K562 (cell line): ENCODE measurements around the gene NEIL1. TPM values are rescaled to one million over a fixed set of nuclear protein-coding genes. Genes with fewer than 3 reads are reported as not detected.
A peak's percentile ranks its signal among the peaks of the same experiment; 100 is the strongest.

Experiments
- ATAC-seq: fragments of 200-7000 bp; cut with Tn5 transposase; 3 replicates; pipeline ENCODE4 v1.9.1; 2020; ENCODE audit warnings: moderate library complexity
- BruUV-seq: library from RNA; stranded (reverse); fragments of 400-500 nt; replicated peaks from 2 replicates; lab custom pipeline; 2021; lab: Mats Ljungman, UMichigan
- CTCF ChIA-PET: fragments of 300-600 bp; formaldehyde crosslinking; extraction: SDS; loops from one replicate; lab custom pipeline; 2021; ENCODE audit warnings: low intra/inter-chr PET ratio; lab: Yijun Ruan, JAX
- POLR2A ChIA-PET: fragments of 300-600, 350-650 bp; sonication (Branson Sonifier 250); formaldehyde crosslinking; extraction: SDS; loops from one replicate; lab custom pipeline; 2021; ENCODE audit warnings: antibody characterized with exemption, inconsistent platforms; lab: Yijun Ruan, JAX
- DNase-seq, 4 experiments: peaks; one replicate each; pipeline versions ENCODE4 v3.0.0 to v3.0.0-alpha.2; 2011 to 2018; ENCODE audit warnings: low spot score in 3 of 4, mixed read lengths in 3 of 4; ENCODE audit errors: extremely low read depth in 1 of 4
- FAIRE-seq: peaks from 2 replicates; lab custom pipeline; 2011; peaks lifted over from hg19 to GRCh38; lab: Jason Lieb, UNC
- H2AFZ ChIP-seq: 2 replicates; pipeline ENCODE4 v1.6.0; 2011; ENCODE audit warnings: low read depth, low read length, control low read depth, inconsistent platforms
- H3K27ac ChIP-seq: fragments of 200-600 bp; 3 replicates; pipeline ENCODE4 v1.8.0; 2011; ENCODE audit warnings: low read depth, mild to moderate bottlenecking, control low read depth, inconsistent platforms, low read length, moderate library complexity, mixed read lengths; ENCODE audit errors: extremely low read depth
- H3K27me3 ChIP-seq, 2 experiments: fragments of 300-600 bp in 1 of 2; 2 replicates in 1 of 2; 3 replicates in 1 of 2; pipeline versions ENCODE4 v1.6.0 to v1.8.0; 2011; ENCODE audit warnings: inconsistent platforms in 2 of 2, low read length in 2 of 2, mild to moderate bottlenecking in 1 of 2, mixed read lengths in 1 of 2, moderate library complexity in 1 of 2; ENCODE audit not compliant: control insufficient read depth in 2 of 2, insufficient read depth in 2 of 2
- H3K36me3 ChIP-seq: fragments of 300-600 bp; 3 replicates; pipeline ENCODE4 v1.8.0; 2011; ENCODE audit warnings: mild to moderate bottlenecking, low read length, inconsistent platforms; ENCODE audit not compliant: control insufficient read depth, insufficient read depth
- H3K4me1 ChIP-seq, 2 experiments: fragments of 200-600 bp in 1 of 2; replicated peaks in 1 of 2; 2 replicates in 1 of 2; 3 replicates in 1 of 2; pipeline versions ENCODE4 v1.5.1 to v1.8.0; 2011; ENCODE audit warnings: inconsistent platforms in 2 of 2, low read length in 2 of 2, mild to moderate bottlenecking in 1 of 2, mixed read lengths in 1 of 2, moderate library complexity in 1 of 2; ENCODE audit not compliant: control insufficient read depth in 2 of 2, insufficient read depth in 2 of 2
- H3K4me2 ChIP-seq: 2 replicates; pipeline ENCODE4 v1.6.1; 2011; ENCODE audit warnings: low read length, control low read depth, inconsistent platforms, mixed read lengths; ENCODE audit not compliant: insufficient read depth
- H3K4me3 ChIP-seq: fragments of 200-600 bp; sonication (generic), shearing (Covaris generic); 2 replicates; pipeline ENCODE4 v1.5.1; 2016; ENCODE audit warnings: control low read depth, inconsistent platforms
- H3K79me2 ChIP-seq: fragments of 200-600 bp; 3 replicates; pipeline ENCODE4 v1.8.0; 2011; ENCODE audit warnings: low read length, inconsistent platforms; ENCODE audit not compliant: control insufficient read depth, insufficient read depth
- H3K9ac ChIP-seq, 2 experiments: 2 replicates each; pipeline versions ENCODE4 v1.6.0 to v1.6.1; 2011; ENCODE audit warnings: low read depth in 2 of 2, low read length in 2 of 2, control low read depth in 1 of 2, inconsistent platforms in 1 of 2, mild to moderate bottlenecking in 1 of 2, mixed read lengths in 1 of 2; ENCODE audit not compliant: insufficient read depth in 1 of 2
- H3K9me1 ChIP-seq: one replicate; pipeline ENCODE4 v1.6.0; 2011; ENCODE audit warnings: inconsistent platforms, mild to moderate bottlenecking, low read length, moderate library complexity; ENCODE audit not compliant: control insufficient read depth, insufficient read depth
- H3K9me3 ChIP-seq: replicated peaks from 2 replicates; pipeline ENCODE4 v1.5.1; 2011; ENCODE audit warnings: low read depth, low read length, inconsistent platforms; ENCODE audit not compliant: control insufficient read depth, insufficient read depth
- H4K20me1 ChIP-seq: replicated peaks from 2 replicates; pipeline ENCODE4 v1.6.1; 2011; ENCODE audit warnings: low read length, inconsistent platforms, mixed read lengths; ENCODE audit not compliant: control insufficient read depth, insufficient read depth
- ATF4 ChIP-seq: fragments of 450-650 bp; formaldehyde crosslinking; IDR thresholded peaks from 2 replicates; pipeline ENCODE4 v1.4.0; 2022; ENCODE audit warnings: mild to moderate bottlenecking, moderate library complexity
- CLOCK ChIP-seq: fragments of 250-450 bp; sonication (Bioruptor Pico); IDR thresholded peaks from 2 replicates; pipeline ENCODE4 v1.4.0; 2020; ENCODE audit warnings: mild to moderate bottlenecking, moderate library complexity, borderline replicate concordance
- MAZ ChIP-seq, 2 experiments: fragments of 450-650 bp in 1 of 2; sonication (generic) in 1 of 2; formaldehyde crosslinking; IDR thresholded peaks in 1 of 2; conservative IDR thresholded peaks in 1 of 2; 2 replicates each; pipeline versions ENCODE4 v1.4.0 to v1.5.0; 2020; ENCODE audit warnings: mild to moderate bottlenecking in 1 of 2, missing genetic modification reagents in 1 of 2
- MTA1 ChIP-seq: fragments of 450-650 bp; IDR thresholded peaks from 2 replicates; pipeline ENCODE4 v1.6.1; 2017; ENCODE audit warnings: borderline replicate concordance
- PTRF ChIP-seq: fragments of 450-650 bp; IDR thresholded peaks from 2 replicates; pipeline ENCODE4 v1.6.1; 2016; ENCODE audit warnings: mild to moderate bottlenecking, missing genetic modification characterization, missing compliant biosample characterization
- REST ChIP-seq, 2 experiments: fragments of 450-650 bp; formaldehyde crosslinking in 1 of 2; IDR thresholded peaks; 2 replicates each; pipeline versions ENCODE4 v1.4.0 to v1.6.1; 2014 to 2020; ENCODE audit warnings: mild to moderate bottlenecking in 2 of 2, borderline replicate concordance in 1 of 2, low read depth in 1 of 2
- ZBTB8A ChIP-seq: fragments of 450-650 bp; IDR thresholded peaks from 2 replicates; pipeline ENCODE4 v1.6.1; 2018; ENCODE audit warnings: mild to moderate bottlenecking, moderate library complexity; ENCODE audit not compliant: partially characterized antibody
- WGBS: fragments of 100-300 bp; shearing (Covaris generic); methylation state at CpG from one replicate; pipeline ENCODE4 v1.1.6; 2016; ENCODE audit warnings: low coverage, mixed read lengths; ENCODE audit not compliant: insufficient coverage; ENCODE audit errors: missing lambda C conversion rate; 5-methylcytosine and 5-hydroxymethylcytosine counted together
- in situ Hi-C: fragments of 300-500 bp; cut with MboI; formaldehyde crosslinking; loops from 4 replicates; pipeline ENCODE4 v1.15.0; 2018; ENCODE audit warnings: inconsistent platforms, mixed read lengths
- intact Hi-C: fragments of 100-400 bp; cut with micrococcal nuclease; formaldehyde crosslinking; loops from 2 replicates; pipeline ENCODE4 v1.14.2; 2022
- polyA plus RNA-seq, 8 experiments: library from polyadenylated mRNA; depleted of rRNA in 4 of 8; stranded (reverse) in 5 of 8; unstranded in 3 of 8; fragments of >200 nt; fragmentation: Nextera tagmentation in 2 of 8; fragmentation: Illumina TruSeq in 1 of 8; extraction: Ambion mirVana in 2 of 8; extraction: Trizol in 1 of 8; gene quantifications; 2 replicates each; pipeline versions ENCODE4 v1.2.1 to v1.2.3, GENCODE V29; 2011 to 2014; ENCODE audit warnings: inconsistent platforms in 1 of 8, missing spikeins in 1 of 8
- total RNA-seq, 7 experiments: library from RNA; depleted of rRNA in 6 of 7; stranded (reverse); fragments of >200 nt in 6 of 7; fragmentation: Illumina TruSeq in 2 of 7; extraction: Trizol in 2 of 7; gene quantifications; 2 replicates each; pipeline versions ENCODE4 v1.2.1 to v1.2.3, GENCODE V29; 2011 to 2021; ENCODE audit warnings: low replicate concordance in 1 of 7

NEIL1 gene
- total and polyA plus RNA-seq, 9 of the 15 experiments (the other 6 are each of a cell fraction or from before 2014, with no cell fraction given), result 0.14 to 4.3 (median 2.4) TPM

- 77% methylated on average over 5 of the region's 7 CpGs for WGBS
- Histone ChIP-seq H3K4me1 (peaks cover 7 to 16% of the 10 kb centered on the region in 2 experiments; a peak in 4 of 5 replicates), H3K27me3 (no peaks in the 10 kb centered on the region; a peak in 1 of 5 replicates), H3K9ac (peak overlapping the region in 1 of 2 experiments; percentile 62; a peak in 2 of 4 replicates), H3K4me3 (no peak overlapping the region), H3K9me3 (no peaks in the 10 kb centered on the region), H3K27ac (no peak overlapping the region), H4K20me1 (peaks cover 4% of the 10 kb centered on the region), H3K79me2 (peaks cover 8% of the 10 kb centered on the region; the same call in 2 of the 3 replicates), H3K4me2 (no peak overlapping the region), H3K9me1 (peaks cover 3% of the 10 kb centered on the region), H2AFZ (no peak overlapping the region), H3K36me3 (peaks cover 93% of the 10 kb centered on the region; the same call in 2 of the 3 replicates)
- no TSS peak for BruUV-seq
- intact Hi-C loops (no loop called here), in situ Hi-C loops (no loop called here)
- FAIRE-seq, result no peak
- no peak for DNase-seq
- ChIA-PET CTCF (no interaction called here), POLR2A (interaction anchor here (0.6 to 1.4 kb wide), 5 partner anchors 8 to 263 kb away, joined by 3 to 4 read pairs (median 3); partner anchors contain the start of gene SNUPN)
- ATAC-seq, result peak; percentile 16; the same call in 2 of the 3 replicates
- no peak for TF ChIP-seq ZBTB8A
- no peak for TF ChIP-seq ATF4
- no peak for TF ChIP-seq MTA1
- TF ChIP-seq MAZ (CRISPR knock-in tag; conservative IDR thresholded peaks at IDR 0.05 in 1 of 2, IDR thresholded peaks at IDR 0.05 in 1 of 2), result no peak
- no peak for TF ChIP-seq PTRF (tag)
- no peak for TF ChIP-seq CLOCK
- TF ChIP-seq REST (IDR thresholded peaks at IDR 0.05; ENCODE audit: borderline replicate concordance), result no peak
- no peak for TF ChIP-seq REST (CRISPR knock-in tag; IDR thresholded peaks at IDR 0.05; ENCODE audit: low read depth)
Measured at GRCh38 chr15:75362642-75363249, 15.9 kb downstream of the NEIL1 start.
